Stimulated activated CD4-positive, alpha-beta T cell treated with anti-CD3 and anti-CD28 coated beads, Interleukin-2, amount 100 ng/mL, for 48 hours (primary cell): Measurements from ENCODE around the gene FBXO41.
"Not testable (repeated sequence)": the region's sequence is repeated elsewhere in the genome, so short reads cannot be mapped to it uniquely, and the experiment has no call there.

ENCODE experiments used
- DNase-seq, 2 donors: peaks; one replicate each; pipeline ENCODE4 v3.0.0-alpha.2; 2020

Gene FBXO41

DNA sequence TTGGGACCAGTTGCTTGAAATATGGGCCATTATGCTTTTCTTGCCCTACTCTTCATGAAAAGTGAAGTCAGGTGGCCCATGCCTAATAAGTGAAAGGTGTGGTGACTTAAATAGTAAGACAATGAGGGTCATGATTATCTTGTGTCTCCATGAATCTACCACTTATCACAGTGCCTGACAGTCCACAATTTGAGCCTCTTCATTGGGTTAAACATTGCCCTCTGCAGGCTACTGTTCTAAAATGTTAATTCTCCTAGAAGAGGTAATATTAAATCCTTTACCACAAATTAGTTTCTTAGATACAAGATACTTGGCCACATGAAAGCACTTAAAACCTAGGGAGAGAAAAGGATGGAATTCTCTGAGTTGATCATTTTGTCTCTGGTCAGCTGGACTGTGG lies 5.0 kb upstream of the FBXO41 start:
- no peak for DNase-seq

DNA sequence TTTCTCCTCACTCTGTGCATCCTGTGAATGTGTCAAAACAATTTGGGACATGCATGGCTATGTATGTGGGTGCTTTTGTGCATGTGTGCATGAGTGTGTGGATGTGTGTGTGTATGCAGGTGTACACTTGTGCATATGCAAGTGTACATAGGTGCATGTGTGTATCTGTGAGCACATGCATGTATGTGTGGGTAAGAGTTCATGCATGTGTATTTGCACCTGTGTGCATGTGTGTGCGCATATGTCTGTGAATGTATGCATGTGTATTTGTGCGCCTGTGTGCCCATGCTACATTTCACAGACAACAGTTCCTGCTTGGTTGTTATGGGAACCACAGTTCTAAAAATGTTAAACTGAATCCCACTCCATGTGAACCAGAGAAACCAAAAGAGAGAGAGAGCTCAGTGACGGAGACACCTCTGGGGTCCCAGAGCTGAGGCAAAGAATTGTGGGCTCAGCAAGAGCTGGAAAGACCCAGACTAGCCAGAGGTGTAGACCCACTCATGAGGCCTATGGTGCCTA lies 1.9 kb upstream of the FBXO41 start:
- no peak for DNase-seq

DNA sequence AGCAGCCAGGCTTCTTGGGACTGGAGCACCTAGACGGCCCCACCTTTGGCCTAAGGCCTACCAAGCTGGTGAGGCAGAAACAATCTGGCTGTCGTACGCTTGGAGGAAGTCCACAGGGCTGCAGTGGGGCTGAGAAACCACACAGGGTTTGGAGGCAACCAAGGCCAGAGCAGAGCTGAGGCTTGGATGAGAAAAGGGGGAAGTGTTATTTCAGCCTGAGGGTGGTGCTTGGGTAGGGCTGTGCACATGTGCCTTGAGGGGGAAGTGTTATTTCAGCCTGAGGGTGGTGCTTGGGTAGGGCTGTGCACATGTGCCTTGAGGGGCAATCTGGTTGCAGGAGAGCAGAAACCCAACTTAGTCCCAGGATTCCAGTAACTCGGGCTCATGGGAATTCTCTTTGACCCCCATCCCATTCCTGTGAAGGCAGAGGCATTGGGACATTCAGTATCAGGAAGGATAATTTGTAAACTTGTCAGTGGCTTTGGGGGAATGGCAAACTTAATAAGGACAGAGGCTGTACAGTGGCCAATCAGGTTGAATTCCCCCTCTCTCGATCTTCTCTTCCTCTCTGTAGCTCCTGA lies 971 bp upstream of the FBXO41 start:
- DNase-seq: peak in 1 of 2 donors; percentile 11

DNA sequence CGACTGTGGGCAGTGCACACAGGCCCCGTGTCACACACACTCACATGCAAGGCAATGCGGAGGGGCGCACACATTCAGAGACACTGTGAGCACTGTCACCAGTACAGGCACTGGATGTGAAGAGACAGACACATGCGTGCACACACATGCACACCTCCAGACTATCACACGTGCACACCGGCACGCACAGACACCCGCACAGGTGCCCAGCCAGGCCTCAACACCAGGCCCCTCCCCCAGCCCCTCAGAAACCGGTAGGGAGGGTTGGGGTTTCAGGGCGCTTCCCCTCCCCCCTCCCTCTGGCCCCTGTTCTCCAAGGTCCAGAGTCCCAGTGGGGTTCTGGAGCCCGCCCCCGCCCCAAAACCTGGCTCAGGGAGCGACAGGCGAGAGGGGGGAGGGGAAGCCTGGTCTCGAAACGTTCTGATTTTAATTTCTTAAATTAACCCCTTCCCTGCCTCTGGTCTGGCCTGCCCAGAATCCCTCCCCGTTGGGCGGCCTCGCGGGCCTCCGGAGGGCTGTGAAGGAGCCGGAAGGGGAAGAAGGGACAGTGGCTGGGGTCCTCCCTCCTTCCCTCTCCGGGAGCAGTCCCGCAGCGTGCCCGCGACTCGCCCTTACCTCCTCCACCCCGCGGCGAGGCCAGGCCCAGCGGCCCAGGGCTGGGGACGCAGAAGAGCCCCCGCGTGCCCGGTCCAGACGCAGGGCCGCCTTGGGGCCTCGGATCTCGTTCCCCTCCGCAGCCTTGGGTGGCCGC lies 558 bp downstream of the FBXO41 start:
- peak in 1 of 2 donors; percentile 24 for DNase-seq

DNA sequence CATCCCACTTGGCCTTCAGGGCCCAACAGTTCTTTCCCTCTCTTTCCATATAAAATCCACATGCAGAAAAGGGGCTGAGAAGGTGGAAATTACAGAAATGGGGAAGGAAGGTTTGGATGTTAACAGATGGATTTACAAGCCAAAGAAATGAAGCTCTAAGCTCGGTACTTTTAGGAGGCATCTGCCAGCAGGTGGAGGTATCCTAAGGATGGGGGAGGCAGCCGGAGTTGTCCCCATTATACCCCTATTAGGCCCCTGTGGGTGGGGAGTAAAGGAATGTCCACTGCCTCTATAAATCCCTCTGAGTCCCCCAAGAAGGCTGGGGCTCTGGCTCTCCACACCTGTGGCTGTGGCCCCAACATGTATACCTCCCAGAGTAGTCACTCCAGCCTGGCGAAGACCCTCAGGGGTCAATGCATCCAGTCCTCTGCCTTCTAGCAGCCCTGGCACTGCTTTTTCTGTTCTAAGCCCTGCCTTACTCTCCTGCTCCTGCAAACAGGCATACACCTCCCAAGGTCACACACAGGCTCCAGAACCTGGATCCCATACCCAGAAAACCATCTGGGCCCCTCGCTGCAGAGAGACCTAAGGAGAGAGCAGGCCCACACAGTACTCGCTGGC lies 1.2 kb downstream of the FBXO41 start:
- no peak for DNase-seq

DNA sequence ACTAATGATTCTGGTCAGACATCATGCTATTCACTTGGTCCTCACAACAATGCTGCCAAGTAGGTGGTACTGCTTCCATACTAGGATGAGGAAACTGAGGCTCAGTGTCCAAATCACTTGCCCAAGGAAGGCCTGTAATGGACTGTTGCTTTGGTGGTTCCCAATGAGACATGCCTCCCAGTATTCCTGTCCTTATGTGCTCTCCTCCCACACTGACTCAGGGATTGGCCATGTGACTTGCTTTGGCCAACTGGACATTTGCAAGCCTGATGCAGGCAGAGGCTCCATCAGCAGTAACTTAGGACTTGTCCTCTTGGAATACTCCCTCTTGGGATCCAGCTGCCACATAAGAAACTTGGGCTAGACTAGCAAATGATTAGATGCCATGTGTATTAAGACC lies 3.0 kb downstream of the FBXO41 start:
- DNase-seq: no peak

DNA sequence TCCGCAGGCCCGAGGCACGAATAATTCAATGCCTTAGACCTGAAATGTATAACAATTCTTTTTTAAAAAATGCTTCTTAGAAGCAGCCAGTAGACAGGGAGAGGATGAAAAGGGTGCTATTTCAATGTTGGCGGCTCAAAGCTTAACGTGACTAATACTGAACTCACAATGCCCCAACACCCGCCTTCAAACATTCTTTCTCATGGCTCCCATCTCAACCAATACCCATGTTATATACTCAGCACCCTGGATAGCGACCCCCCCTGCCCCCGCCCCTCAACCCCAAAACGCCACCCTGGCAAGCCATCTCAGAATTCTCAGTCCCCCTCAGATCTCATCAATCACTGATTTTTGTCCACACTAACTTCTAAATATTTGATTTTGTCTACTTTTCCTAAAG lies 4.4 kb downstream of the FBXO41 start:
- DNase-seq: no peak

DNA sequence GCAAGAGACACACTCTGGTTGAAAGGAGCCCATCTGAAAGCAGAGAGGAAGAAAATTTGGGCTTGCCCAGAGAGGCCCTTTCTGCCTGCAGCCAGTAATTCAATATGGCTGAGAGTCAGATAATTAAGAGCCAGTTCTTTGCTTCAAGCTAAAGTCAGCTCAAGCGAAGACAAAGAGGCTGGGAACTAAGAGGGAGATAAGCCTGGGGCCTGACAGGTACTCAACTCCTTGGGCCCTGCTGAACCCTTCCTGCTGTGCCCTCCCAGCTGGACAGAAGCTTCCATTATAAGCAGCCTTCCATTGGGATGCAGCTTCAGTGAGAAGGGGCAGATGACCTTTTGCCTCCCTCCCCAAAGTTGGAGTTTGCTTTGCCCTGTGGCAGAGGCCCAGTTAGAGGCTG lies 12.0 kb downstream of the FBXO41 start:
- no peak for DNase-seq

DNA sequence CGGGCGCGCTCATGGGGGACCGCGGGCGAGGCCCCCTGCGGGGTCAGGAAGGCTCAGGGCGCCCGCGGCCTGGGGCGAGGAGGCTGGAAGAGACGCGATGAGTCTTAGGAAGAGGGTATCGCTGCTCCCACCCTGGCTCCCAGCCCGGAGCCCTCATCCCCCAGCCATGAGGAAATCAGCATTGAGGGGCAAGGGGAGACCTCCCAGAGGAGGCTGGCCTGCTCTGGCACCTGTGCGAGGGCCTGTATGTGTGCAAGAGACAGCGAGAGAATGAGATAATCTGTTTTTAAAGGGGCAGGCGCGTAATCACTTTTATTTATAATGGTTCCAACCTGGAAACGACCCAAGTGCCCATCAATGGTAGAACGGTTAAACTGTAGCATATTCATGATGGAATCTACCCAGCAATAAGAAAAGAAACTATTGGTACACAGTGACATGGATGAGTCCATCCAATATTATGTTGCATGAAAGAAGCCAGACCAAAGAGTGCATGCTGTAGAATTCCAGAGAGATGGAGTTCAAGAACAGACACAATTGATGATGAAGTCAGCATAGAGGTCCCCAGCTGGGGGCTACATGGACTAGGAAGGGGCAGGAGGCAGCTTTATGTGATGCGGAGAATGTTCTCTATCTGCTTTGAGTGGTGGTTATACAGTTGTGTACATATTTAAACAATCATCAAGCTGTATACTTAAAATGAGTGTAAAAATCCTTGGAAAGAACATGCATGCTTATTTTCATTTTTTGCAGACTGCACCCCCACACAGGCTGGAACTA lies 14.4 kb downstream of the FBXO41 start:
- DNase-seq: no peak

DNA sequence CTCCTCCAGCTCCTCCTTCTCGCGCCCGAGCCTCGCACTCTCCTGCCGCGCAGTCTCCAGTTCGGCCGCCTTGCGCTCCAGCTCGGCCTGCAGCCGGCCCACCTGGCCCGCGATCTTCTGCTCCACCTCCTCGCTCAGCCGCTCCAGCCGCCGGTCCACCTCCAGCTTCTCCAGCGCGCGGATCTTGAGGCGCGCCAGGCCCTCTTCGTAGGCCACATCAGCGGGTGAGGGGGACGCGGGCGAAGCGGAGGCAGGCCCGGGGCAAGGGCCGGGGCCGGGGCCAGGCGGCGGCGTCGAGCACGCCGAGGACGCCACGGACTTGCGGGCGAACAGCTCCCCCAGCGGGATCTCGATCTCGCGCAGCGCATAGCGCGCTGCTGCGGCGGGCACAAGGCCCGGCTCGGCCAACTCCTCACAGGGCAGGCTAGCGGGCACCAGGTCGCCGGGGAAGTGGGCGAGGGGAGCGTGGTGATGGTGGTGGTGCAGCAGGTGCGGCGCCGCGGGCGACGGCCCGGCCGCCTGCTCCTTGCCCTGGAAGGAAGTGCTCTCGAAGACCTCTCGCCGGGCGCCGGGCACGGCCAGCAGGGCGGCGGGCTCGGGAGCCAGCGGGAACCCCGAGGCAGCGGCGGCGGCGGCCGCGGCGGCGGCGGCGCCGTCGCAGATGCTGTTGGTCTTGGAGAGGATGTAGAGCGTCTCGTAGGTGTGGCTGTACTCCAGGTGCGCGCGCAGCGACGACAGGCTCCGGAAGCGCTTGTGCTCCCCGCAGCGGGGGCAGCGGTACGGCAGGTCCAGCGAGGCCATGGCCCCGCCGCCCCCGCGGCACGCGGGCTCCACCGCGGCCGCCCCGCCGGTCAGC lies 15.2 kb downstream of the FBXO41 start:
- DNase-seq: peak; percentile 52 to 65

DNA sequence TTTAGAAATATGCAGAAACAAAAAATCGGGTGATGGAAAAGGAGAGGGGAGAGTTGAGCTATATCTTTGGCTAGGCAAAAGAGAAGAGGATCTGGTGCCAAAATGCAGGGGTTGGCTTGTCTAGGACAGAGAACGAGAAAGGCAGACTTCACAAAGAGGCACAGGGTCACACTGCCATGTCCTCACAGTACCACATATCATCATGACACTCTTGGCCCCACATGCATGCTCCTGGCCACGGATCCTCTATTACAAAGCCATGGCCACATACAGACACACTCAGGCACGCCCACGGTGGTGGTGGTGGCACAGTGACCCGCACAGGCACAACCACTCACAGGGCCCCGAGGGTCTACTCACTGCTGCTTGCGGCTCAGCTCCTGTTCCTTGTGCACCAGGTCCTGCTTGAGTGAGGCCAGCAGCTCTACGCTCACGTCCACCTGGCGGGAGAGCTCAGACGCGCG lies 15.9 kb downstream of the FBXO41 start:
- DNase-seq: no peak

DNA sequence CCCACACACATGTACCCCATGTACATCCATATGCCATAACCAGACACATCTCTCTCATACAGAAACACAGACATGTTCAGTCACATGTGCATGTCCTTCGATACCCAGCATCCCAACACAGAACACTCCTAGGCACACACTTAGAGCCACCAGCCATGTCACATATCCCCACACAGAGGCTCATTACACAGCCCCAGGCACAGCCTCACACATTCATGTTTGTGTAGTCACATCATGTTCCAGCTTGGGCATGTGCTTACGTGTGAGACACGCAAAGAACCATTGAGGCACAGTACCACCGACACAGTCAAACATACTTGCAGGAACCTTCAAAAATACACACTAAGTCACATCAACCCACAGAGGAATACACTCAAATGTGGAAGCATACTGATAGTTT lies 17.3 kb downstream of the FBXO41 start:
- no peak for DNase-seq

DNA sequence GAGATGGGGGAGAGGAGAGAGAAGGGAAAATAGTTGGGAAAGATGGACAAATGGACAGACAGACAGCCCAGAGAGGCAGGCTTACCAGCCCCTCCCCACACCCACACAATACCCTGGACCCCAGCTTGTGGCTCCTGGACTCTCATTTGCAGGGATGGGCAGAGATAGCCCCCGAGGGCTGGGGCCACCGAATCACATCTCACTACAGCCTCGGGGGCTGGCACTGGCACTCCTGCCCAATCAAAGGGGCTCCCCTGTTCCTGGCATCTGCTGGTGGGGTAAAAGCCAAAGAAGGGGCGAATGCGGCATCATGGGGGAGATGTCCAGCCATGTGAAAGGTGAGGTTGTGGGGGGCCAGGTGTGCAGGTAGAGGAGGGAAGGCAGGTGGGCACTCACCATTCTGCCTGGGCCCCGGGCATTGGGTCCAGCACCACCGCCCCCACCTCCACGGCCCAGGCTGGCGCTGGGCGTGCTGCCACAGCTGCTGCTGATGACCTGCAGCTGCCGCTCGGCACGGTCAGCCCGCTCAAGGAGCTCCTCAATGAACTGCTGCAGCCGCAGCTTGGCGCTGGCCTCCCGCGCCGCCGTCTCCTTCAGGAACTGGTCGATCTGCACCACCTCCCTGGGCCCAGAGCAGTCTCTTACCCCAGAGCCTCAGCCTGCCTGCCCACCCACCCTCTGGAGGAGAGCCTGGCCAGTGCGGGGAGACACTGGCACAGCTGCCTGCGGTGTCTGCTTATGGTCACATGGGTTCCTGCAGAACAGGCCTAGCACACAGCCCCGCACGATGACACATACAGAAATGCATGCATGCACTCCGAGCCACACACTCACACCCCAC lies 18.0 kb downstream of the FBXO41 start:
- DNase-seq: no peak

DNA sequence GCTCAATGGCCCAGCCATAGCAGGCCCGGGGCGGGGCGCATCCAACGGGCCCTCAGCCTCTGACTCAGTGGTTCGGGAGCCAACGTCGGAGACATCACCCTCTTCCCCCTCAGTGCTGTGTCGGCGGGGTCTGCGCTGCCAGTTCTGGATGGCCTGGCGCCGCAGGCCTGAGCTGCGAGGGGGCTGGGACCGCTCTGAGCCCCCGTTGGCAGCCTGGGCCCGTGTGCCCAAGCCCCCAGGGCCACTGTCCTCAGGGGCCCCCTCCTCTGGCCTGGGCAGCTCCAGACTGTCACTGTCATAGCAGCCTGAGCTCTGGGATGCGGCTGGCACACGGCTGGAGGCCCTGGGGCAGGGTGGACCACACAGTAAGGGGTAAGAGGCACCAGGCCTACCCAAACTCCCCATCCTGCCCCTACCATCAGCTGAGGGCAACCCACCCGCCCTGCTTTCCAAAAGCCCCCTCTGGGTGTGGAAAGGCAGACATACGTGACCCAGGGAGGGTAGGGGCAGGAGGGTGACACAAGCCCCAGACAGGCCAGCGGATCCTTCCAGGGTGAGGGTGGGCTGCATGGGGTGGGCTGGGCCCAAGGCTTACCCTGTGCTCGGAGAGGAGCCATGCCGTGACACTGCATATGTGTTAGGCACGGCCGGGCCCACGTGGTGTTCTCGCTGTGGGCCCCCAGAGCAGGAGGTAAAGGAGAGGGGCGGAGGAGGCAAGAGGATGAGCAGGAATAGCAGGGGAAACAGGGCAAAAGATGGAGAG lies 18.8 kb downstream of the FBXO41 start:
- DNase-seq: no peak

DNA sequence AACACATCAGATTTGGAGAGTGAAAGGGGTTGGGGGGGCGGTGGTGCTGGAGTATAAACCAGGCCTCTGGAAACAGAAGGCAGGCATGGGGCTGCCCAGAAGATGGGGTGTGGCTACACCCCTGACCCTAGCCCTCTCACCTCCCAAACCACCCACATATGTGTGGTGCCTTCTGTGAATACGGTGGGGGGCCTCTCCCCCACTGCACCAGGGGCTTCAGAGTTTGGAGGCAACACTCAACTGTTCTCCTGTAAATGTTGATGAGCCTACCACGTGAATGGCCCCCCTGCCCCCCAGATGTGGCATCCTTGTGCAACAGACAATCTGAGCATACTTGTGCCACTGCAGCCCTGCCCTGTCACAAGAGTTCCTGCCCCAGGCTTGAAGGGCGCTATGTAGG lies 19.5 kb downstream of the FBXO41 start:
- no peak for DNase-seq

DNA sequence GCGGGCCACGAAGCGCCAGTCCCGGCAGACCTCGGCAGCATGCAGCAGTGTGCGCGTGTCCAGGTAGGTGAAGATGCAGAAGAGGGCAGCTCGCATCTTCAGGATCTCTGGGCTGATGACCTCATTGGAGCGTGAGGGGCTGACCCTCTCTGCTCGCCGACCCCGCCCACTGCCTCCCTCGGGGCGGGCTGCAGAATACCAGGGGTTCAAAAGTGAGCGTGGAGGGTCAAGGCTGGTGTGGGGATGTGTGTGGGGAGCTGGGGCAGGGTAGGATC lies 20.0 kb downstream of the FBXO41 start:
- DNase-seq: no peak

DNA sequence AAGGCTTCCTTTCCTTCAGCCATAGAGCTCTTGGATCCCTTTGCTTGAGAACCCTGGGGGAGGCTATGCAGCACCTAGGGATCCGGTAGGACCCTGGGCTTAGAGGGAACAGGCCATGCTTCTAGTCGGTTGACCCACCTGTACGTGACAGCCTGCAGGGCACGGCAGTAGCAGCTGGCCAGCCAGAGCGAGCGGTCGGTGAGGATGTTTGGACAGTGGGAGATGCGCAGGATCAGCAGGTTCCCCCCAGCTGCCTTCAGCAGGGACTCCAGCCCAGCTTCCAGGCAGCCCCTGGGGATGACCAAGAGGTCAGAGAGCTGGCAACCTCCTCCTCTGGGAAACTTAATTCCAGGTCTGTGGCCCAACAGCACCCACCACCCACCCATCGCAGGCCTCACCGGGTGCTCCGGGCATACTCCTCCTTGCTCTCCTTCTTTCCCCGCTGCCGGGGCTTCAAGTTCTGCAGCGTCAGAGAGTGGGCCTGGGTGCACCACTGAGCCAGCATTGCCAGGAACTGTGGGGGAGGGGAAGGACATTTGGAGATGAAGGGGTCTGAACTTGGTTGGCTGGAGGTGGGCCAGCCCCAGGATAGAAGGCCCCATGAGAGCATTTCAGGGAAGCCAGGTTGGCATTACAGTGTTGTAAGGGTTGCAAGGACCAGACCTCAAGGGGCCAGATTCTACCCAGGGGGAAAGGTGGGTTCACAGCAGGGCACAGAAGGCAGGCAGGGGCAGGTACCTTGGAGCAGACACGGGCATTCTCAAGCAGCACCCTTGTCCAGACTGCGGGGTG lies 20.5 kb downstream of the FBXO41 start:
- no peak for DNase-seq

DNA sequence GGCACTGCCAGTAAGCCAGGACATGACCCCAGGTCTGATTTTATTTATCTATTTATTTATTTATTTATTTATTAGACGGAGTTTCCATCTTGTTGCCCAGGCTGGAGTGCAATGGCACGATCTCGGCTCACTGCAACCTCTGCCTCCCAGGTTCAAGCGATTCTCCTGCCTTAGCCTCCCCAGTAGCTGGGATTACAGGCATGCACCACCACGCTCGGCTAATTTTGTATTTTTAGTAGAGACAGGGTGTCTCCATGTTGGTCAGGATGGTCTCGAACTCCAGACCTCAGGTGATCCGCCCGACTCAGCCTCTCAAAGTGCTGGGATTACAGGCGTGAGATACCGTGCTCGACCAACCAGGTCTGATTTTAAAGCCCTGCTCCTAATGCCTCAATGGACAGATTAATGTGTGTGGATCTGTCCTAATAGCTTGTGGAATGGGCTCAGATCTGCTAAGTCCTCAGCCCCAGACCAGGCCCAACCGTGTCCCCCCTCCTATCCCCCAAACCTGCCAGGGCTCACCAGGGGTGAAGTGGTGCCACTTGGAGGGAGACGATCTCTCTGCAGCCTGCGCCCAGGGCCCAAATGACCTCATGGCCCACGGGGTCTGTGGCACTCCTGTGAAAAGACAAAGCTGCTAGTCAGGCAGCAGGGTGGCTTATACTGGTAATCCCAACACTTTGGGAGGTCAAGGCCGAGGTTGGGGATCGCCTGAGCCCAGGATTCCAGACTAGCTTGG lies 21.4 kb downstream of the FBXO41 start:
- DNase-seq: not testable (repeated sequence)

DNA sequence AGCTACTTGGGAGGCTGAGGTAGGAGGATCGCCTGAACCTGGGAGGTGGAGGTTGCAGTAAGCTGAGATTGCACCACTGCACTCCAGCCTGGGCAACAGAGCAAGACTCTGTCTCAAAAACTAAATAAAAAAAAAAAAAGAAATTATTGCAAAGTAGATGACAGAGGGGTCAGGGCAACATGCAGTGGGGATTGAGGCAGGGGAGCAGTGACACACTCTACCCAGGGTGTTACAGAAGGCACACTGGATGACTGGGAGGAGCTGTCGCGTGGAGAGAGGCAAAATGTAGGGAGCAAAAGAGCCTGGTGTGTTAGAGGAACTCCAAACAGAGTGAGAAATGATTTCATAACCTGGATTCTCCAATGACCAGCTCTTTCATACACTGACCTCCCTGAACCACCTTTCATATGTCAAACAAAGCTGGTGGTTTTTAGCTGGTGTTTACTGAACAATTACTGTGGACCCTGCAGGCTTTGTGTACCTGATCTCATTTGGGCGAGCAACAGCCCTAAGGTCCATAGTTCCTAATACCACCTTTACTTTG lies 22.1 kb downstream of the FBXO41 start:
- DNase-seq: no peak
